Vagina (tissue), 2 donors: ENCODE results near the gene SRGAP2.
"Not testable (repeated sequence)": the region's sequence is repeated elsewhere in the genome, so short reads cannot be mapped to it uniquely, and the experiment has no call there.

Experiments
- POLR2A ChIP-seq, 2 donors: fragments of 450-650 bp; IDR thresholded peaks; one replicate each; pipeline ENCODE4 v1.6.1; 2017; ENCODE audit warnings: antibody characterized with exemption in 2 of 2, mild to moderate bottlenecking in 2 of 2, moderate library complexity in 2 of 2
- POLR2AphosphoS5 ChIP-seq, 2 donors: sonication (generic); formaldehyde crosslinking; IDR thresholded peaks; one replicate each; pipeline ENCODE4 v1.9.0; 2017; ENCODE audit warnings: antibody characterized with exemption in 2 of 2, mild to moderate bottlenecking in 2 of 2, low read depth in 1 of 2; ENCODE audit not compliant: insufficient read depth in 1 of 2
- TF ChIP-seq, protein P1 (sequence below), 3 experiments: fragments of 450-650 bp in 2 of 3; fragments of 200-600 bp in 1 of 3; sonication (generic) in 1 of 3; IDR thresholded peaks; one replicate each; pipeline ENCODE4 v1.5.1; 2017 to 2019; ENCODE audit warnings: antibody characterized with exemption in 3 of 3, mild to moderate bottlenecking in 2 of 3, moderate library complexity in 2 of 3

GRCh38 chr1:206182368-206183317 lies 20.7 kb upstream of the SRGAP2 start:
- TF ChIP-seq, protein P1, sequence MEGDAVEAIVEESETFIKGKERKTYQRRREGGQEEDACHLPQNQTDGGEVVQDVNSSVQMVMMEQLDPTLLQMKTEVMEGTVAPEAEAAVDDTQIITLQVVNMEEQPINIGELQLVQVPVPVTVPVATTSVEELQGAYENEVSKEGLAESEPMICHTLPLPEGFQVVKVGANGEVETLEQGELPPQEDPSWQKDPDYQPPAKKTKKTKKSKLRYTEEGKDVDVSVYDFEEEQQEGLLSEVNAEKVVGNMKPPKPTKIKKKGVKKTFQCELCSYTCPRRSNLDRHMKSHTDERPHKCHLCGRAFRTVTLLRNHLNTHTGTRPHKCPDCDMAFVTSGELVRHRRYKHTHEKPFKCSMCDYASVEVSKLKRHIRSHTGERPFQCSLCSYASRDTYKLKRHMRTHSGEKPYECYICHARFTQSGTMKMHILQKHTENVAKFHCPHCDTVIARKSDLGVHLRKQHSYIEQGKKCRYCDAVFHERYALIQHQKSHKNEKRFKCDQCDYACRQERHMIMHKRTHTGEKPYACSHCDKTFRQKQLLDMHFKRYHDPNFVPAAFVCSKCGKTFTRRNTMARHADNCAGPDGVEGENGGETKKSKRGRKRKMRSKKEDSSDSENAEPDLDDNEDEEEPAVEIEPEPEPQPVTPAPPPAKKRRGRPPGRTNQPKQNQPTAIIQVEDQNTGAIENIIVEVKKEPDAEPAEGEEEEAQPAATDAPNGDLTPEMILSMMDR (IDR thresholded peaks at IDR 0.05): not testable (repeated sequence)
- TF ChIP-seq POLR2A (IDR thresholded peaks at IDR 0.05); POLR2AphosphoS5 (IDR thresholded peaks at IDR 0.05; ENCODE audit: insufficient read depth in 1 of 2, low read depth in 1 of 2): not testable (repeated sequence)
